ENCODE data around the gene RCBTB1. TPM values are rescaled to one million over a fixed set of nuclear protein-coding genes. Genes with fewer than 3 reads are reported as not detected.

The RCBTB1 gene
- total and polyA plus RNA-seq, 9 donors: 5.5 to 28.0 (median 12.9) TPM

- Histone ChIP-seq H3K4me3 (no peak overlapping the region), H3K27ac (no peak overlapping the region), H3K27me3 (no peaks in the 10 kb centered on the region), H3K4me1 (ENCODE audit: insufficient read depth) (no peaks in the 10 kb centered on the region), H3K36me3 (no peaks in the 10 kb centered on the region), H3K9me3 (no peaks in the 10 kb centered on the region)
- intact Hi-C loops (cut with DNase I): no loop called here
- no peak for DNase-seq
- 86 to 90% (median 86%) methylated on average over 2 of the region's 2 CpGs for WGBS, 3 donors
- TF ChIP-seq CTCF (IDR thresholded peaks at IDR 0.05): no peak
- TF ChIP-seq EP300 (IDR thresholded peaks at IDR 0.05): no peak
- TF ChIP-seq POLR2A (IDR thresholded peaks at IDR 0.05): no peak
These were observed 72.8 kb downstream of the RCBTB1 start for GRCh38 chr13:49512578-49512977.

GRCh38 chr13:49503951-49504350, 81.4 kb downstream of the RCBTB1 start:
- TF ChIP-seq POLR2A (IDR thresholded peaks at IDR 0.05) (no peak), CTCF (IDR thresholded peaks at IDR 0.05) (no peak), EP300 (IDR thresholded peaks at IDR 0.05) (no peak)
- Histone ChIP-seq H3K9me3 (no peaks in the 10 kb centered on the region), H3K4me3 (no peak overlapping the region), H3K36me3 (no peaks in the 10 kb centered on the region), H3K4me1 (ENCODE audit: insufficient read depth) (no peaks in the 10 kb centered on the region), H3K27ac (no peak overlapping the region), H3K27me3 (no peaks in the 10 kb centered on the region)
- DNase-seq: no peak
- intact Hi-C loops (cut with DNase I): no loop called here
- WGBS, 3 donors: 81 to 90% (median 90%) methylated on average over 3 of the region's 3 CpGs

DNA sequence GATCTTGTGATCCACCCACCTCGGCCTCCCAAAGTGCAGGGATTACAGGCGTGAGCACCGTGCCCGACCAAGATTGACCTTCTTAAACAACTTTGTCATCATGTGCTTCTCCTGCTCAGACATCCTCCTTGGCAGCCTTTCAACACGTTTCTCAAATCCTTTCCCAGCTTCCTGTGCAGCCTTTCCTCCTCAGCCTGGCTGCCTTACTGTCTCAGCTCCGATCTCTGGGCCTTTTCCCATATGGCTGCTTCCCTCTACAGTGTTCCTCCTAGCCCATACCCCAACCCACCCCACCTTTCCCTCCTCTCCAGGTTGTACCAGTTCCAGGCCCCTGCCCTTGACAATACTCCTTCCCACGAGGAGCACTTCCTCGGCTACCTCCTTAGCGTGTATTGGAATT, 82.4 kb downstream of the RCBTB1 start:
- Histone ChIP-seq H3K4me1 (ENCODE audit: insufficient read depth) (no peaks in the 10 kb centered on the region), H3K4me3 (no peak overlapping the region), H3K27me3 (no peaks in the 10 kb centered on the region), H3K27ac (no peak overlapping the region), H3K9me3 (no peaks in the 10 kb centered on the region), H3K36me3 (no peaks in the 10 kb centered on the region)
- 63 to 71% (median 64%) methylated on average over 9 of the region's 9 CpGs for WGBS, 3 donors
- intact Hi-C loops (cut with DNase I): no loop called here
- TF ChIP-seq CTCF (IDR thresholded peaks at IDR 0.05) (no peak), POLR2A (IDR thresholded peaks at IDR 0.05) (no peak), EP300 (IDR thresholded peaks at IDR 0.05) (no peak)
- DNase-seq: no peak

- intact Hi-C loops (cut with DNase I): no loop called here
- Histone ChIP-seq H3K4me3 (no peak overlapping the region), H3K27me3 (no peaks in the 10 kb centered on the region), H3K4me1 (ENCODE audit: insufficient read depth) (no peaks in the 10 kb centered on the region), H3K36me3 (no peaks in the 10 kb centered on the region), H3K9me3 (no peaks in the 10 kb centered on the region), H3K27ac (no peak overlapping the region)
- TF ChIP-seq CTCF (IDR thresholded peaks at IDR 0.05) (no peak), POLR2A (IDR thresholded peaks at IDR 0.05) (no peak), EP300 (IDR thresholded peaks at IDR 0.05) (no peak)
- no peak for DNase-seq
- WGBS, 3 donors: 71 to 83% (median 74%) methylated on average over 6 of the region's 6 CpGs
These were observed 85.3 kb downstream of the RCBTB1 start for GRCh38 chr13:49499889-49500660.
